ENCODE measurements around the gene STARD13. TPM values are rescaled to one million over a fixed set of nuclear protein-coding genes. Genes with fewer than 3 reads are reported as not detected.

Gene STARD13
- total RNA-seq, 6 experiments from 2014 or later = 27.9 to 38.3 (median 34.5) TPM

DNA sequence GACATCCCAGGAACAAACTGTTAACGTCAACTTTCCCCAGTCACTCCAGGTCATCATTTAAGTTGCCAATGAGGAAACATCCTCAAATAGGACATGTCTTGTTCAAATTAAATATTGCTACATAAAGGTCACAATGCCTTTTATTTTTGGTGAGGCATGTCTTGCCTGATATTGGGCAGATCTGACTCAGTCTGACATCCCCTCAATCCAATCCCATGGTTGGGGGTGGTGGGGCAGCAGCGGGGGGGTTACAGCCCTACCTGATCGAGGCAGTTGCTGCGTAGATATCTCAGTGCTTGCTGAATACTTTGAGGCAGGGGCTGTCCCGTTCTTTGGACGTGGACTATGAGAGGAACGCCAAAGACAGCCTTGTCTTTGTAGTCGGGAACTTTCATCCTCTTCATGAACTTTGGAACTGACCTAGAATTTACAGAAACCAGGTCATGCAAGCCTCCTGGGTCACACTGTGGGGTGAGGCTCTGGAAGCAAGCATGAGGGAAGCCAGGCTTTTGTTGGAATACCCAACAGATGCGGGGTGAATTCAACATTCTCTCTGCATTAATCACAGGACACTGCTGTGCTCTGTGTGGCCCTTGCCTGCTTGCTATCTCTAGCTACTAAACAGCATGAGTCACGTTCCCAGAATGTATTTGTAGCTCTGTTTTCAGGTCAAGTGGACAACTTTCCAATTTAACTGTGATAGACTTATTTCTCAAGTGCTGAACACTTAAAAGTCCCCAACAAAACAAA lies 159.6 kb downstream of the STARD13 start:
- peaks cover 69% of the 10 kb centered on the region for H3K4me1 Mint-ChIP-seq (ENCODE audit: low read depth)

GRCh38 chr13:33123066-33123859 lies 162.3 kb downstream of the STARD13 start:
- peak overlapping the region; percentile 32 for H3K4me3 Mint-ChIP-seq
- DNase-seq = peak; percentile 90
- TF ChIP-seq CTCF (IDR thresholded peaks at IDR 0.05) = no peak
- H3K4me1 Mint-ChIP-seq (ENCODE audit: low read depth) = peaks cover 91% of the 10 kb centered on the region
- peaks cover 58% of the 10 kb centered on the region for H3K36me3 Mint-ChIP-seq (ENCODE audit: low read depth)
- H3K27ac Mint-ChIP-seq = peak overlapping the region; percentile 93
- no peaks in the 10 kb centered on the region for H3K9me3 Mint-ChIP-seq
- H3K27me3 Mint-ChIP-seq (ENCODE audit: insufficient read depth) = peaks cover 4% of the 10 kb centered on the region

More for the DNA sequence above, 159.6 kb downstream of the STARD13 start:
- peaks cover 61% of the 10 kb centered on the region for H3K36me3 Mint-ChIP-seq (ENCODE audit: low read depth)
- H3K4me3 Mint-ChIP-seq = peak overlapping the region; percentile 61
- H3K9me3 Mint-ChIP-seq = no peaks in the 10 kb centered on the region
- DNase-seq = peak; percentile 94
- H3K27ac Mint-ChIP-seq = peak overlapping the region; percentile 71
- H3K27me3 Mint-ChIP-seq (ENCODE audit: insufficient read depth) = peaks cover 7% of the 10 kb centered on the region
- no peak for TF ChIP-seq CTCF (IDR thresholded peaks at IDR 0.05)

DNA sequence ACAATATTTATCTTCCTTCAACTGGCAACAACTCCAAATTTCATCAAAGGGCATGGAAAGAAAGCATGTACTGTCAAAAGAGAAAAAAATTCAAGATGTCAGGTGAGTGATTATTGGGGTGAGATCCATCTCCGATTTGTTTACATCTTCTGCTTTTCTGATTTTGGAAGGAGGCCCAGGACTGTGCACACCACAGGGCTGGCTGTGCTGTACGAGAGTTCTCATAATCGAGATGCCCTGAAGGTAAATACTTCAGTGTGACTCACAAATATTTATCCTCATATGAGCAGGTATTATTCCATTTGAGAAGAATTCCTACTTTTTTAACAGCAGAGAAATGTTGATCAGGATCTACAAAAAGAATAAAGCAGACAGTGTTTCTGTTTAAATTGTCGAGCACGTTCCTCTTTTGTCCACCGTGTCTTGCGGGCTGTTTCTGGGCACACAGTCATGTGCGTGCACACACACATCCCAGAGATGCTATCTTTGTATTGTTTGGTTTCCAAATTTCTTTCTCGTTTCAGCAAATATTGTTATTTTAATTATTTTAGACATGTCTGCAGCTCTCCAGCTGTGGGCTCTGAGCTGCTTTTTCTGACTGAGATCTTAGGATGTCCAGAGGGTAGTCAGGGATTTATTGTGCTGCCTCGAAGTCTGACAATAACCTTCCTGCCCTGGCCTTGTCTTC lies 165.6 kb downstream of the STARD13 start:
- Mint-ChIP-seq H3K9me3 (no peaks in the 10 kb centered on the region), H3K27me3 (ENCODE audit: insufficient read depth) (peaks cover 4% of the 10 kb centered on the region; the same call in 1 of the 2 replicates), H3K27ac (peak overlapping the region; percentile 56), H3K36me3 (ENCODE audit: low read depth) (peaks cover 56% of the 10 kb centered on the region), H3K4me1 (ENCODE audit: low read depth) (peaks cover 78% of the 10 kb centered on the region), H3K4me3 (peak overlapping the region; percentile 54)
- DNase-seq = peak; percentile 81
- TF ChIP-seq CTCF (IDR thresholded peaks at IDR 0.05) = no peak

GRCh38 chr13:33119022-33119781 lies 166.4 kb downstream of the STARD13 start:
- Mint-ChIP-seq H3K9me3 (no peaks in the 10 kb centered on the region), H3K4me3 (peak overlapping the region; percentile 54), H3K27ac (peak overlapping the region; percentile 56), H3K27me3 (ENCODE audit: insufficient read depth) (peaks cover 4% of the 10 kb centered on the region; the same call in 1 of the 2 replicates), H3K36me3 (ENCODE audit: low read depth) (peaks cover 56% of the 10 kb centered on the region), H3K4me1 (ENCODE audit: low read depth) (peaks cover 74% of the 10 kb centered on the region)
- TF ChIP-seq CTCF (IDR thresholded peaks at IDR 0.05) = no peak; the same call in 1 of the 2 replicates
- DNase-seq = peak; percentile 46
